ENCODE results near the gene UQCRC1.

DNA sequence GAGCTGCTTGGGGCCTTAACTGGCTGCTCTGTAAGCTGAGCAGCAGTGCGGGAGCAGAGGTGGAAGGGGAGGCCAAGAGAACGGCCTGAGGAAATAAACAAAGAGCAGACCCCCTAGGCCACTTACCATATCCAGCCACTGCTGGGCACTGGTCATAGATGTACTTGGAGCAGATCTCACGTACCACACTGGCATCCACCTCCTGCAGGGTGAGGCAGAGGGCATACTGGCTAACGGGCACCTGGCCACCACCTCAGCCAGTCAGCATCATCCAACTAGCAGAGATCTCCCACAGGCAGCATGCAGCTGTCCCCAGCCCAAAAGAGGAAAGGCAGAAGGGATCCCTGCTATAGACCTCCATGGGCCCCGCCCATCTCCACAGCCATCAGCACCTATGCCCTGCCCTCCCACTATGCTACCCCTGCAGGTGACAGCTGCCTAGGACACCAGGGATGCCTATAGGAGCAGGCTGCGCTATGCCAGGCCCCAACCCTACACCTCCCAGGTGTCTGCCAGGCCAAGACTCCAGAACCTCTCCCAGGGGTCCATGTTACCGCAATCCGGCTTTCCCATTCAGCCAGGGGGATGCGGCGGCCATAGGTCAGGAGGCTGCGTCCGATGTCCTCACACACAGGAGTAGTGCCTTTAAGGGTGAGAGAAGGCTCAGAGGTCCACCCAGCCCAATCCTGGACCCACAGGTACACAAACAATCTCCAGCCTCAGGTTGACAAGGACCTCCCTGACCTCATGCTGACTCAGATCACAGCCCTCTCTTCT, 9.7 kb downstream of the UQCRC1 start:
- TF ChIP-seq, protein P1, sequence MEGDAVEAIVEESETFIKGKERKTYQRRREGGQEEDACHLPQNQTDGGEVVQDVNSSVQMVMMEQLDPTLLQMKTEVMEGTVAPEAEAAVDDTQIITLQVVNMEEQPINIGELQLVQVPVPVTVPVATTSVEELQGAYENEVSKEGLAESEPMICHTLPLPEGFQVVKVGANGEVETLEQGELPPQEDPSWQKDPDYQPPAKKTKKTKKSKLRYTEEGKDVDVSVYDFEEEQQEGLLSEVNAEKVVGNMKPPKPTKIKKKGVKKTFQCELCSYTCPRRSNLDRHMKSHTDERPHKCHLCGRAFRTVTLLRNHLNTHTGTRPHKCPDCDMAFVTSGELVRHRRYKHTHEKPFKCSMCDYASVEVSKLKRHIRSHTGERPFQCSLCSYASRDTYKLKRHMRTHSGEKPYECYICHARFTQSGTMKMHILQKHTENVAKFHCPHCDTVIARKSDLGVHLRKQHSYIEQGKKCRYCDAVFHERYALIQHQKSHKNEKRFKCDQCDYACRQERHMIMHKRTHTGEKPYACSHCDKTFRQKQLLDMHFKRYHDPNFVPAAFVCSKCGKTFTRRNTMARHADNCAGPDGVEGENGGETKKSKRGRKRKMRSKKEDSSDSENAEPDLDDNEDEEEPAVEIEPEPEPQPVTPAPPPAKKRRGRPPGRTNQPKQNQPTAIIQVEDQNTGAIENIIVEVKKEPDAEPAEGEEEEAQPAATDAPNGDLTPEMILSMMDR (IDR thresholded peaks at IDR 0.05; ENCODE audit: borderline replicate concordance, extremely low read depth, low read length, poor library complexity, severe bottlenecking): no peak
- TF ChIP-seq EZH2 (IDR thresholded peaks at IDR 0.05; ENCODE audit: borderline replicate concordance, low read depth, low read length, severe bottlenecking): no peak
